GM18499 (cell line): ENCODE data around the gene ITFG1.
"Not testable (repeated sequence)": the region's sequence is repeated elsewhere in the genome, so short reads cannot be mapped to it uniquely, and the experiment has no call there.

Experiments used
- ATAC-seq: cut with Tn5 transposase; IDR thresholded peaks from one replicate; pipeline ENCODE4 v1.9.1; 2021; ENCODE audit warnings: moderate number of reproducible peaks; ENCODE audit not compliant: insufficient read depth, unreplicated experiment

ITFG1 gene

GRCh38 chr16:47260503-47260902 lies 200.4 kb downstream of the ITFG1 start:
- no peak for ATAC-seq

- no peak for ATAC-seq
These were observed 201.9 kb downstream of the ITFG1 start for GRCh38 chr16:47258874-47259461.

GRCh38 chr16:47254756-47255155 lies 206.1 kb downstream of the ITFG1 start:
- ATAC-seq = no peak

GRCh38 chr16:47250983-47251382 lies 209.9 kb downstream of the ITFG1 start:
- ATAC-seq = no peak

- no peak for ATAC-seq
These were observed 213.2 kb downstream of the ITFG1 start for GRCh38 chr16:47247690-47248089.

- no peak for ATAC-seq
These were observed 216.7 kb downstream of the ITFG1 start for GRCh38 chr16:47244206-47244605.

- ATAC-seq = no peak
These were observed 219.8 kb downstream of the ITFG1 start for GRCh38 chr16:47241061-47241460.

GRCh38 chr16:47236716-47237115 lies 224.1 kb downstream of the ITFG1 start:
- no peak for ATAC-seq

GRCh38 chr16:47230296-47230695 lies 230.6 kb downstream of the ITFG1 start:
- no peak for ATAC-seq

- no peak for ATAC-seq
These were observed 231.5 kb downstream of the ITFG1 start for GRCh38 chr16:47229053-47230050.

- ATAC-seq = no peak
These were observed 232.6 kb downstream of the ITFG1 start for GRCh38 chr16:47228241-47228640.

GRCh38 chr16:47213761-47214440 lies 247.0 kb downstream of the ITFG1 start:
- no peak for ATAC-seq

GRCh38 chr16:47211218-47211617 lies 249.6 kb downstream of the ITFG1 start:
- ATAC-seq = no peak

GRCh38 chr16:47204736-47205504 lies 255.9 kb downstream of the ITFG1 start:
- no peak for ATAC-seq

- ATAC-seq = not testable (repeated sequence)
These were observed 257.4 kb downstream of the ITFG1 start for GRCh38 chr16:47203433-47203832.

- ATAC-seq = no peak
These were observed 262.7 kb downstream of the ITFG1 start for GRCh38 chr16:47198180-47198575.

GRCh38 chr16:47197536-47198179 lies 263.2 kb downstream of the ITFG1 start:
- no peak for ATAC-seq

- ATAC-seq = no peak
These were observed 264.4 kb downstream of the ITFG1 start for GRCh38 chr16:47196457-47196856.

- ATAC-seq = no peak
These were observed 278.5 kb downstream of the ITFG1 start for GRCh38 chr16:47182318-47182717.

GRCh38 chr16:47181066-47181465 lies 279.8 kb downstream of the ITFG1 start:
- not testable (repeated sequence) for ATAC-seq
